Panc1 (cell line): ENCODE results near the gene SPACA7. TPM values are rescaled to one million over a fixed set of nuclear protein-coding genes. Genes with fewer than 3 reads are reported as not detected.
"Not testable (repeated sequence)": the region's sequence is repeated elsewhere in the genome, so short reads cannot be mapped to it uniquely, and the experiment has no call there.

Experiments
- ATAC-seq: fragments of 200-7000 bp; cut with Tn5 transposase; 2 replicates; pipeline ENCODE4 v1.9.1; 2020; ENCODE audit warnings: mild to moderate bottlenecking, moderate library complexity
- BruUV-seq: library from RNA; stranded (reverse); fragments of 400-500 nt; replicated peaks from 2 replicates; lab custom pipeline; 2021; lab: Mats Ljungman, UMichigan
- CTCF ChIA-PET: fragments of 300-600 bp; sonication (Branson Sonifier 250); formaldehyde crosslinking; loops from one replicate; lab custom pipeline; 2022; ENCODE audit warnings: antibody characterized with exemption; lab: Charles Lee
- POLR2A ChIA-PET: fragments of 300-600 bp; sonication (Branson Sonifier 250); formaldehyde crosslinking; loops from one replicate; lab custom pipeline; 2022; ENCODE audit warnings: antibody characterized with exemption; lab: Charles Lee
- DNase-seq: peaks from one replicate; pipeline ENCODE4 v3.0.0-alpha.2; 2010; ENCODE audit warnings: low read depth, low spot score
- H3K27ac ChIP-seq: 2 replicates; pipeline ENCODE4 v1.5.1; 2011; ENCODE audit warnings: mild to moderate bottlenecking, low read length, inconsistent platforms
- H3K27me3 ChIP-seq: fragments of 200-500 bp; sonication (Bioruptor generic); 2 replicates; pipeline ENCODE4 v1.6.0; 2014; ENCODE audit warnings: low read length, inconsistent platforms; ENCODE audit not compliant: control insufficient read depth, insufficient read depth
- H3K36me3 ChIP-seq: fragments of 200-500 bp; sonication (Bioruptor generic); 2 replicates; pipeline ENCODE4 v1.5.1; 2014; ENCODE audit warnings: inconsistent platforms, mild to moderate bottlenecking, low read length, moderate library complexity; ENCODE audit not compliant: control insufficient read depth, insufficient read depth
- H3K4me1 ChIP-seq: 2 replicates; pipeline ENCODE4 v1.5.1; 2011; ENCODE audit warnings: inconsistent platforms, mild to moderate bottlenecking, low read length, moderate library complexity; ENCODE audit not compliant: control insufficient read depth, insufficient read depth
- H3K4me3 ChIP-seq, 2 experiments: 2 replicates each; pipeline ENCODE4 v1.5.1; 2011 to 2012; ENCODE audit warnings: low read depth in 2 of 2, low read length in 2 of 2, mild to moderate bottlenecking in 2 of 2, inconsistent platforms in 1 of 2, moderate library complexity in 1 of 2
- H3K9me3 ChIP-seq: fragments of 200-500 bp; sonication (Bioruptor generic); 2 replicates; pipeline ENCODE4 v1.5.1; 2014; ENCODE audit warnings: low read depth, mild to moderate bottlenecking, inconsistent platforms, low read length, moderate library complexity; ENCODE audit not compliant: control insufficient read depth, insufficient read depth
- CTCF ChIP-seq: fragments of 450-650 bp; IDR thresholded peaks from 2 replicates; pipeline ENCODE4 v1.5.1; 2017; ENCODE audit warnings: mild to moderate bottlenecking
- POLR2AphosphoS5 ChIP-seq: IDR thresholded peaks from 2 replicates; pipeline ENCODE4 v1.6.1; 2012; ENCODE audit warnings: mild to moderate bottlenecking, low read depth, low read length, moderate library complexity
- SIN3A ChIP-seq: IDR thresholded peaks from 2 replicates; pipeline ENCODE4 v1.6.1; 2012; ENCODE audit warnings: low read depth, mild to moderate bottlenecking, low read length, moderate library complexity, borderline replicate concordance; ENCODE audit not compliant: insufficient read depth
- TCF7L2 ChIP-seq: IDR thresholded peaks from 2 replicates; pipeline ENCODE4 v1.6.1; 2011; ENCODE audit warnings: mild to moderate bottlenecking, low read depth, low read length, inconsistent platforms
- in situ Hi-C: cut with HindIII; loops from 2 replicates; pipeline ENCODE4 v1.10.0; 2016; ENCODE audit warnings: low sequenced_read_pairs, low pct_unique_long_range_greater_than_20kb
- intact Hi-C: fragments of 100-400 bp; cut with micrococcal nuclease; formaldehyde crosslinking; loops from one replicate; pipeline ENCODE4 v1.10.0; 2022; ENCODE audit not compliant: unreplicated experiment
- total RNA-seq: library from RNA; stranded (reverse); gene quantifications from one replicate; pipeline ENCODE4 v1.2.1, GENCODE V29; 2021; ENCODE audit not compliant: unreplicated experiment
- TF ChIP-seq, protein P1 (sequence below), 2 experiments: IDR thresholded peaks; 2 replicates each; pipeline ENCODE4 v1.6.1; 2011 to 2012; ENCODE audit warnings: low read depth in 2 of 2, control low read depth in 1 of 2, low read length in 1 of 2, mild to moderate bottlenecking in 1 of 2, moderate library complexity in 1 of 2; ENCODE audit not compliant: insufficient read depth in 1 of 2

Gene SPACA7
- total RNA-seq, 1 experiment from 2014 or later, result not detected

DNA sequence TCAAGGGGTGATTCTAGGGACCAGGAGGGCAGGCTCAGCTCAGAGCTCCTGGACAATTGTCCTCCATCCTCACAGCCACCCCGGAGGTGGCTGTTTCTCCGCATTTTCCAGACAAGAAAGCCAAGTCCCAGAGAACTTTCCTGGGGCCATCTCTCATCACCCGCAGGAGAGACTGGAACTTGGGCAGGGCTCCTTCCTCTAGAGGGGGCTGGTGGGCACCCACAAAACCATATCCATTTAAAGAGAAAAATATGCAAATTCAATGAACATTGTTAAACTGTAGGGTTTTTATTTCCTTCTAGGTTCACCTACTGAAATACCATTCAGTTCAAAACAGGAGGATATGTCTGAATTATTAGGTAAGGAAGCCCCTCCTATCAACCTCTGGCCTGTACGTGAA, 16.6 kb downstream of the SPACA7 start:
- intact Hi-C loops, result no loop called here
- BruUV-seq, result no TSS peak
- no peaks in the 10 kb centered on the region for H3K4me1 ChIP-seq
- ATAC-seq, result no peak
- CTCF ChIA-PET, result no interaction called here
- POLR2A ChIA-PET, result no interaction called here
- no peak overlapping the region for H3K27ac ChIP-seq
- TF ChIP-seq CTCF, result peak; percentile 18
- TF ChIP-seq SIN3A, result no peak
- H3K36me3 ChIP-seq, result no peaks in the 10 kb centered on the region
- in situ Hi-C loops, result no loop called here
- H3K9me3 ChIP-seq, result no peaks in the 10 kb centered on the region
- no peak for DNase-seq
- H3K27me3 ChIP-seq, result no peaks in the 10 kb centered on the region
- no peak overlapping the region for H3K4me3 ChIP-seq

- H3K27me3 ChIP-seq, BruUV-seq, DNase-seq, H3K9me3 ChIP-seq, intact Hi-C loops, H3K4me3 ChIP-seq, in situ Hi-C loops, CTCF ChIA-PET, H3K27ac ChIP-seq, H3K4me1 ChIP-seq, H3K36me3 ChIP-seq: not testable (repeated sequence)
- POLR2A ChIA-PET, result interaction anchor here (0.7 kb wide), 1 partner anchor 1512 kb away, joined by 3 read pairs; no protein-coding TSS in a partner anchor
- peak; percentile 65 for ATAC-seq
These were observed 18.9 kb downstream of the SPACA7 start for GRCh38 chr13:112395022-112395421.

GRCh38 chr13:112395941-112396340, 19.8 kb downstream of the SPACA7 start:
- ATAC-seq, H3K27ac ChIP-seq, DNase-seq, CTCF ChIA-PET, H3K27me3 ChIP-seq, intact Hi-C loops, H3K4me3 ChIP-seq, H3K36me3 ChIP-seq, H3K9me3 ChIP-seq, H3K4me1 ChIP-seq, BruUV-seq, in situ Hi-C loops: not testable (repeated sequence)
- POLR2A ChIA-PET, result interaction anchor here (0.7 kb wide), 1 partner anchor 1513 kb away, joined by 3 read pairs; no protein-coding TSS in a partner anchor

GRCh38 chr13:112397108-112397507, 21.0 kb downstream of the SPACA7 start:
- in situ Hi-C loops (no loop called here), intact Hi-C loops (no loop called here)
- no peak for ATAC-seq
- Histone ChIP-seq H3K9me3 (no peaks in the 10 kb centered on the region), H3K4me1 (no peaks in the 10 kb centered on the region), H3K27me3 (no peaks in the 10 kb centered on the region), H3K4me3 (no peak overlapping the region), H3K36me3 (no peaks in the 10 kb centered on the region), H3K27ac (no peak overlapping the region)
- no TSS peak for BruUV-seq
- ChIA-PET CTCF (no interaction called here), POLR2A (no interaction called here)
- no peak for DNase-seq
- no peak for TF ChIP-seq POLR2AphosphoS5
- no peak for TF ChIP-seq SIN3A
- TF ChIP-seq CTCF, result no peak
- TF ChIP-seq TCF7L2, result no peak
- TF ChIP-seq, protein P1, sequence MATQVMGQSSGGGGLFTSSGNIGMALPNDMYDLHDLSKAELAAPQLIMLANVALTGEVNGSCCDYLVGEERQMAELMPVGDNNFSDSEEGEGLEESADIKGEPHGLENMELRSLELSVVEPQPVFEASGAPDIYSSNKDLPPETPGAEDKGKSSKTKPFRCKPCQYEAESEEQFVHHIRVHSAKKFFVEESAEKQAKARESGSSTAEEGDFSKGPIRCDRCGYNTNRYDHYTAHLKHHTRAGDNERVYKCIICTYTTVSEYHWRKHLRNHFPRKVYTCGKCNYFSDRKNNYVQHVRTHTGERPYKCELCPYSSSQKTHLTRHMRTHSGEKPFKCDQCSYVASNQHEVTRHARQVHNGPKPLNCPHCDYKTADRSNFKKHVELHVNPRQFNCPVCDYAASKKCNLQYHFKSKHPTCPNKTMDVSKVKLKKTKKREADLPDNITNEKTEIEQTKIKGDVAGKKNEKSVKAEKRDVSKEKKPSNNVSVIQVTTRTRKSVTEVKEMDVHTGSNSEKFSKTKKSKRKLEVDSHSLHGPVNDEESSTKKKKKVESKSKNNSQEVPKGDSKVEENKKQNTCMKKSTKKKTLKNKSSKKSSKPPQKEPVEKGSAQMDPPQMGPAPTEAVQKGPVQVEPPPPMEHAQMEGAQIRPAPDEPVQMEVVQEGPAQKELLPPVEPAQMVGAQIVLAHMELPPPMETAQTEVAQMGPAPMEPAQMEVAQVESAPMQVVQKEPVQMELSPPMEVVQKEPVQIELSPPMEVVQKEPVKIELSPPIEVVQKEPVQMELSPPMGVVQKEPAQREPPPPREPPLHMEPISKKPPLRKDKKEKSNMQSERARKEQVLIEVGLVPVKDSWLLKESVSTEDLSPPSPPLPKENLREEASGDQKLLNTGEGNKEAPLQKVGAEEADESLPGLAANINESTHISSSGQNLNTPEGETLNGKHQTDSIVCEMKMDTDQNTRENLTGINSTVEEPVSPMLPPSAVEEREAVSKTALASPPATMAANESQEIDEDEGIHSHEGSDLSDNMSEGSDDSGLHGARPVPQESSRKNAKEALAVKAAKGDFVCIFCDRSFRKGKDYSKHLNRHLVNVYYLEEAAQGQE (IDR thresholded peaks at IDR 0.05; ENCODE audit: insufficient read depth in 1 of 2, low read depth in 2 of 2, low read length in 1 of 2), result no peak

- POLR2A ChIA-PET, H3K9me3 ChIP-seq, H3K4me1 ChIP-seq, H3K4me3 ChIP-seq, H3K27me3 ChIP-seq, H3K27ac ChIP-seq, intact Hi-C loops, H3K36me3 ChIP-seq, BruUV-seq, in situ Hi-C loops, DNase-seq, ATAC-seq, CTCF ChIA-PET: not testable (repeated sequence)
These were observed 22.2 kb downstream of the SPACA7 start for GRCh38 chr13:112398347-112398746.
